Liver (tissue), 9 donors: ENCODE measurements around the gene NTM. TPM values are rescaled to one million over a fixed set of nuclear protein-coding genes. Genes with fewer than 3 reads are reported as not detected.

Experiments
- DNase-seq: peaks from one replicate; pipeline ENCODE4 v3.0.0-alpha.2; 2017; ENCODE audit warnings: low spot score
- H3K27ac ChIP-seq, 2 donors: one replicate each; pipeline ENCODE4 v1.7.0; 2013; ENCODE audit warnings: inconsistent platforms in 2 of 2, low read length in 2 of 2, control low read depth in 1 of 2, low read depth in 1 of 2, mild to moderate bottlenecking in 1 of 2
- H3K27me3 ChIP-seq, 4 donors: one replicate each; pipeline versions ENCODE4 v1.6.1 to v1.7.0; 2013; ENCODE audit warnings: low read length in 3 of 4, inconsistent platforms in 1 of 4, mild to moderate bottlenecking in 1 of 4, moderate library complexity in 1 of 4; ENCODE audit not compliant: control insufficient read depth in 4 of 4, insufficient read depth in 4 of 4
- H3K36me3 ChIP-seq, 4 donors: one replicate each; pipeline versions ENCODE4 v1.6.1 to v1.7.0; 2013; ENCODE audit warnings: low read length in 3 of 4, mild to moderate bottlenecking in 3 of 4, low read depth in 1 of 4, moderate library complexity in 1 of 4; ENCODE audit not compliant: control insufficient read depth in 4 of 4, insufficient read depth in 3 of 4
- H3K4me1 ChIP-seq, 4 donors: one replicate each; pipeline versions ENCODE4 v1.6.1 to v1.7.0; 2013; ENCODE audit warnings: low read length in 3 of 4, mild to moderate bottlenecking in 3 of 4, moderate library complexity in 1 of 4; ENCODE audit not compliant: control insufficient read depth in 4 of 4, insufficient read depth in 4 of 4
- H3K4me3 ChIP-seq, 3 donors: one replicate each; pipeline versions ENCODE4 v1.6.1 to v1.7.0; 2013; ENCODE audit warnings: low read length in 3 of 3, control low read depth in 1 of 3, low read depth in 1 of 3, mild to moderate bottlenecking in 1 of 3
- H3K9ac ChIP-seq, 2 donors: one replicate each; pipeline ENCODE4 v1.7.0; 2013; ENCODE audit warnings: low read length in 2 of 2, mild to moderate bottlenecking in 2 of 2, moderate library complexity in 2 of 2, control low read depth in 1 of 2, low read depth in 1 of 2
- H3K9me3 ChIP-seq, 4 donors: one replicate each; pipeline versions ENCODE4 v1.6.1 to v1.7.0; 2013; ENCODE audit warnings: low read length in 3 of 4; ENCODE audit not compliant: control insufficient read depth in 4 of 4
- CTCF ChIP-seq: fragments of 150-350 bp; IDR thresholded peaks from 2 replicates; pipeline ENCODE4 v1.5.1; 2017; ENCODE audit warnings: improper control_type of control experiment, low read depth, low read length; ENCODE audit not compliant: missing input control
- EGR1 ChIP-seq, 2 donors: IDR thresholded peaks; 2 replicates each; pipeline ENCODE4 v1.6.1; 2016 to 2018; ENCODE audit warnings: antibody characterized with exemption in 2 of 2, low read depth in 2 of 2
- FOXA1 ChIP-seq: IDR thresholded peaks from 2 replicates; pipeline ENCODE4 v1.6.1; 2016; ENCODE audit warnings: antibody characterized with exemption
- FOXA2 ChIP-seq: IDR thresholded peaks from 2 replicates; pipeline ENCODE4 v1.6.1; 2016; ENCODE audit warnings: antibody characterized with exemption
- GABPA ChIP-seq, 2 donors: IDR thresholded peaks in 1 of 2; conservative IDR thresholded peaks in 1 of 2; 2 replicates each; pipeline ENCODE4 v1.6.1; 2016; ENCODE audit warnings: antibody characterized with exemption in 2 of 2, mild to moderate bottlenecking in 1 of 2, moderate library complexity in 1 of 2
- HNF4A ChIP-seq, 2 donors: conservative IDR thresholded peaks; 2 replicates each; pipeline ENCODE4 v1.6.1; 2016; ENCODE audit warnings: antibody characterized with exemption in 2 of 2, mild to moderate bottlenecking in 2 of 2
- JUND ChIP-seq, 2 donors: IDR thresholded peaks; 2 replicates each; pipeline ENCODE4 v1.6.1; 2016; ENCODE audit warnings: antibody characterized with exemption in 2 of 2
- NR2F2 ChIP-seq: IDR thresholded peaks from 2 replicates; pipeline ENCODE4 v1.6.1; 2016; ENCODE audit warnings: antibody characterized with exemption
- RAD21 ChIP-seq, 2 donors: IDR thresholded peaks; 2 replicates each; pipeline ENCODE4 v1.6.1; 2016; ENCODE audit warnings: antibody characterized with exemption in 2 of 2, mild to moderate bottlenecking in 2 of 2
- REST ChIP-seq: IDR thresholded peaks from 2 replicates; pipeline ENCODE4 v1.6.1; 2016; ENCODE audit warnings: antibody characterized with exemption, mild to moderate bottlenecking
- RXRA ChIP-seq, 2 donors: IDR thresholded peaks; 2 replicates each; pipeline ENCODE4 v1.6.1; 2017 to 2018; ENCODE audit warnings: antibody characterized with exemption in 2 of 2, mild to moderate bottlenecking in 1 of 2
- SP1 ChIP-seq: IDR thresholded peaks from 2 replicates; pipeline ENCODE4 v1.6.1; 2018; ENCODE audit warnings: antibody characterized with exemption, mild to moderate bottlenecking
- YY1 ChIP-seq: IDR thresholded peaks from 2 replicates; pipeline ENCODE4 v1.6.1; 2016; ENCODE audit warnings: antibody characterized with exemption, mild to moderate bottlenecking
- ZBTB33 ChIP-seq: IDR thresholded peaks from 2 replicates; pipeline ENCODE4 v1.6.1; 2016; ENCODE audit warnings: antibody characterized with exemption
- WGBS: extraction: QIAGEN DNeasy Blood & Tissue Kit; methylation state at CpG from one replicate; pipeline ENCODE4 v1.1.7; 2013; 5-methylcytosine and 5-hydroxymethylcytosine counted together
- polyA plus RNA-seq, 2 donors: library from polyadenylated mRNA; stranded (reverse) in 1 of 2; unstranded in 1 of 2; fragments of 200-250 nt in 1 of 2; fragments of >200 nt in 1 of 2; fragmentation: Nextera tagmentation in 1 of 2; extraction: Ambion mirVana in 1 of 2; gene quantifications; one replicate each; pipeline versions ENCODE4 v1.2.1 to v1.2.3, GENCODE V29; 2013 to 2015
- total RNA-seq, 2 donors: library from RNA; depleted of rRNA; stranded (reverse); fragments of >200 nt; gene quantifications; one replicate each; pipeline ENCODE4 v1.2.3, GENCODE V29; 2014
- donor health status: healthy.
- donor health status: healthy.
- donor health status: healthy.
- donor health status: healthy.
- donor health status: healthy.

Gene NTM
- total and polyA plus RNA-seq, 4 donors, result 0.08 to 1.1 (median 0.08) TPM; not detected in 1

GRCh38 chr11:131666617-131667016 lies 296.2 kb downstream of the NTM start:
- peaks cover 0 to 2% (median under 1%) of the 10 kb centered on the region in 4 donors for H3K27me3 ChIP-seq
- H3K36me3 ChIP-seq, result no peaks in the 10 kb centered on the region
- no peak overlapping the region for H3K27ac ChIP-seq
- no peak overlapping the region for H3K4me3 ChIP-seq
- DNase-seq, result no peak
- no peaks in the 10 kb centered on the region for H3K9me3 ChIP-seq
- WGBS, result 64% methylated on average over 5 of the region's 5 CpGs
- no peak for TF ChIP-seq NR2F2
- no peak overlapping the region for H3K9ac ChIP-seq
- no peaks in the 10 kb centered on the region for H3K4me1 ChIP-seq

GRCh38 chr11:131667566-131667965 lies 297.2 kb downstream of the NTM start:
- TF ChIP-seq REST, result no peak
- TF ChIP-seq ZBTB33, result no peak
- TF ChIP-seq FOXA1, result no peak
- TF ChIP-seq JUND (IDR thresholded peaks at IDR 0.05), result no peak
- TF ChIP-seq CTCF, result no peak
- TF ChIP-seq RXRA (IDR thresholded peaks at IDR 0.05), result no peak
- TF ChIP-seq RAD21 (IDR thresholded peaks at IDR 0.05), result no peak
- no peak for TF ChIP-seq HNF4A (conservative IDR thresholded peaks at IDR 0.05)
- TF ChIP-seq FOXA2, result no peak
- TF ChIP-seq NR2F2, result no peak
- TF ChIP-seq GABPA (IDR thresholded peaks at IDR 0.05 in 1 of 2, conservative IDR thresholded peaks at IDR 0.05 in 1 of 2), result no peak
- no peak for TF ChIP-seq YY1
- TF ChIP-seq EGR1 (IDR thresholded peaks at IDR 0.05; ENCODE audit: low read depth in 2 of 2), result no peak
- TF ChIP-seq SP1, result no peak
- Histone ChIP-seq H3K36me3 (no peaks in the 10 kb centered on the region), H3K27me3 (peaks cover 0 to 2% (median 0%) of the 10 kb centered on the region in 4 donors), H3K4me3 (no peak overlapping the region), H3K9ac (no peak overlapping the region), H3K4me1 (no peaks in the 10 kb centered on the region), H3K9me3 (no peaks in the 10 kb centered on the region), H3K27ac (no peak overlapping the region)
- 69% methylated on average over 4 of the region's 4 CpGs for WGBS
- DNase-seq, result no peak
